ENCODE results near the gene PTGER4.

DNA sequence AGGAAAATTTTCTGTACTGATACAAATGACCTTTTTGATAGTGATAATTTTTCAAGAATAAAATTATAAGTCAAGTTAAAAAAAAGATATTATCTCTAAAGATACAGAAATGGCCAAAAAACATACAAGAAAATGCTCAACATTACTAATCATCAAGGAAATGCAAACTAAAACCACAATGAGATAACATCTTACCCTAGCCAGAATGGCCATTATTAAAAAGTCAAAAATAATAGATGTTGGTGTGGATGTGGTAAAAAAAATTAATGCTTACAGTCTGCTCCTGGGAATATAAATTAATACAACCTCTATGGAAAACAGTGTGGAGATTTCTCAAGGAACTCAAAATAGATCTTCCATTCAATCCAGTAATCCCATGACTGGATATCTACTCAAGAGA is 22.9 kb upstream of the PTGER4 start:
- TF ChIP-seq, protein P1, sequence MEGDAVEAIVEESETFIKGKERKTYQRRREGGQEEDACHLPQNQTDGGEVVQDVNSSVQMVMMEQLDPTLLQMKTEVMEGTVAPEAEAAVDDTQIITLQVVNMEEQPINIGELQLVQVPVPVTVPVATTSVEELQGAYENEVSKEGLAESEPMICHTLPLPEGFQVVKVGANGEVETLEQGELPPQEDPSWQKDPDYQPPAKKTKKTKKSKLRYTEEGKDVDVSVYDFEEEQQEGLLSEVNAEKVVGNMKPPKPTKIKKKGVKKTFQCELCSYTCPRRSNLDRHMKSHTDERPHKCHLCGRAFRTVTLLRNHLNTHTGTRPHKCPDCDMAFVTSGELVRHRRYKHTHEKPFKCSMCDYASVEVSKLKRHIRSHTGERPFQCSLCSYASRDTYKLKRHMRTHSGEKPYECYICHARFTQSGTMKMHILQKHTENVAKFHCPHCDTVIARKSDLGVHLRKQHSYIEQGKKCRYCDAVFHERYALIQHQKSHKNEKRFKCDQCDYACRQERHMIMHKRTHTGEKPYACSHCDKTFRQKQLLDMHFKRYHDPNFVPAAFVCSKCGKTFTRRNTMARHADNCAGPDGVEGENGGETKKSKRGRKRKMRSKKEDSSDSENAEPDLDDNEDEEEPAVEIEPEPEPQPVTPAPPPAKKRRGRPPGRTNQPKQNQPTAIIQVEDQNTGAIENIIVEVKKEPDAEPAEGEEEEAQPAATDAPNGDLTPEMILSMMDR (conservative IDR thresholded peaks at IDR 0.05; ENCODE audit: low read length): no peak
- no peak for TF ChIP-seq EZH2phosphoT487 (IDR thresholded peaks at IDR 0.05; ENCODE audit: borderline replicate concordance)

Data from Loucy (cell line).